Activated CD4-positive, alpha-beta T cell treated with anti-CD3 and anti-CD28 coated beads, Interleukin-2, amount 50 U/mL, for 48 hours (primary cell): ENCODE data around the gene S100A12.
"Not testable (repeated sequence)": the region's sequence is repeated elsewhere in the genome, so short reads cannot be mapped to it uniquely, and the experiment has no call there.

Source experiments
- DNase-seq, 2 experiments: peaks; one replicate each; pipeline ENCODE4 v3.0.0-alpha.2; 2020

S100A12 gene

DNA sequence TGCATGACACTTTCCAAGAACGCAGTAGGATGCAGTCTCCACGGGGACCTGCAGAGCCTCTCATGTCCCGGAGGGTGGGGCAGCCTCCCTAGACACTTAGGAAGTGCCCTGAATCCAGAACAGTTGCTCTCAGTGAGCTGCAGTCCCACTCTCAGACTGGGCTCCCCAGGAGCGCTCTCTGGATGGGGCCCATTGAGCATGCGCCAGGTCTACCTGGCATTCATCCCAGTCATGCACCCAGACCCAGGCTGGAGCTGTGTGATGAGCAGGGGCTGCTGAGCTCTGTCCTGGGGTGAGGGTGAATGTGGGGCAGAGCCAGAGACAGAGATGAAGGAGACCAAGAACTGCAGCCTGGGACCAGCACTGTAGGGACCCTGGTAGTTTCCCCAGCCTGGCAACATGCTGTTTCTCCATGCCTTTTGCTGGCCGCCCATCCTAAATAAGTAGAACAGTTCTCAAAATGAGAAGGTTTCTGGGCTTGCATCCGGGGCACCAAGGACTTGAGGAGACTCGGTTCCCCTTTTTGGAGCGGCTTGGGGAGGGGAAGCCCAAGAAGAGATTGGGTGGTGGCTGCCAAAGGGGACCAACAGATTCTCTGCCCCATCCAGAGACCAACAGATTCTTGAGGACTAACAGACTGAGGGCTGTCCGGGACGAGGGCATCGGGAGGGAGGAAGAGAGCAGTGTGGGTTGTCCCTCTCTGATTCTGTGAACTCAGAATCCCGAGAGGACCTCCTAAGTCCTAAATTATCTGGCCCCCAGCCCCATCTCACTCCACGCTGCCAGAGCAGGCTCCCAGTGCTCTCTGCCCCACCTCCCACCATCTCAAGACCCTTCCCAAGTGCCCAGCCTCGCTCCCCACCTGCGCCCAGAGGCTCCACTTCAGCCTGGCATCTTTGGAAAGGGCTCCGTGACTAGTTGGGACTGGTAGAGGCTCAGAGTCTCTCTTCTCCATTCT is 25.8 kb downstream of the S100A12 start:
- no peak for DNase-seq

DNA sequence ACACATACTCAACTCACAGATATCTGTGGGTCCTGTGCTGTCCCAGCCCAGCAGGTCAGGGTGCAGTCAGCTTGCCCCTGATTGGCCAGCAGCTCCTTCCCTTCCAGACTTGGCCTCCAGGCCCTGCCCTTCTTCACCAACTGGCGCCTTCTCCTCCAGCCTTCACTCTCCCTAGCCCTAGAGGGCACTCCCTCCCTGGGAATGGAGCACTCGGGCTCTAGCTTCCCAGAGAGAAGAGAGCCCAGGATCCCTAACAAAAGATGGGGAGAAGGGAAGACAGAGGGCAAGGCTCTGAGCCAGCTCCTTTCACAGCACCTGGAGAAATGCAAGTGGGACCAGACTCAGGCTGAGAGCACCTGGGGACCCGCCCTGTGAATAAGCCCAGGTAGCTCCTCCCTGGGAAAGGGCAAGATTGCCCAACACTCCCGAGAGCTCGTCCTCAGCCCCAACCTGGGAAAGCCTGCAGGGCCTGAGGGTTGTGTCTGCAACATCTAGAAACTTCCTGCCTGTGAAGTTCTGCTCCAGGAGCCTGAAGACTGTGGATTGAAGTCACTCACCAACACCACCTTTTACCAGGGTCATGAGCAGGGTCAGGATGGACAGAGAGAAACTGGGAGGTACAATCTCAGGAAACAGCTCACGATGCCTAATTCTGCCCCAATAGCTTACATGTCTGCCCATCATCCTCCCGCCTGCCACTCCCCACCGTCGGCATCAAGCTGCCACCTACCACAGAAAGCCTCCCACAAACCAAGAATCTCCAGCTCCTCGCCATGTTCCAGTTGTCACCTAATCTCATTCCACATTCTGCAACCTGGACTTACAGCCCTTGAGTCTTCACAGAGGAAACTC is 26.7 kb downstream of the S100A12 start, which contains the start of gene PGLYRP4:
PGLYRP4 (minus strand) TSS at position 331 of the 852 bp plus-strand sequence. CDS start 909 bp downstream, outside the sequence.
- DNase-seq, result no peak

DNA sequence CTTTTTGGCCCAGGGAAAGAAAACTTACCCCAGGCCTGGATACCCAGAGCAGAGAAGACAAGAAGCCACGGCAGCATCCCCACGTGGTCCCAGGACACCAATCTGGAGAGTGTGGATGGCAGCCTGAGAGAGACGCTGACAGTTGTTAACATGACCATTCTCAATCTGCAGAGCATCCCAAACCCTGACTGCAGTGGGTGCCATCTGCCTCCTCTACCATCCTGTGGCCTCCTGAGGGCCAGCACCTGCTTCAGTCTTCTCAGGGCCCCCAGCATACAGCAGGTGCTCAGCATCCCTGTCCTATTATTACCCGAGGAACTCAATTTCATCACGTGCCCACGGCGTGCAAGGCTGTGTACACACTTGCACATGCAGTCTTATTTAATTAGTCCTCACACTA is 27.6 kb downstream of the S100A12 start:
- DNase-seq, result no peak

- not testable (repeated sequence) for DNase-seq
Measured at GRCh38 chr1:153347049-153347448, 28.4 kb downstream of the S100A12 start.

- DNase-seq, result no peak
Measured at GRCh38 chr1:153346077-153346723, 29.2 kb downstream of the S100A12 start.

GRCh38 chr1:153345187-153346076 is 30.0 kb downstream of the S100A12 start:
- DNase-seq, result no peak

DNA sequence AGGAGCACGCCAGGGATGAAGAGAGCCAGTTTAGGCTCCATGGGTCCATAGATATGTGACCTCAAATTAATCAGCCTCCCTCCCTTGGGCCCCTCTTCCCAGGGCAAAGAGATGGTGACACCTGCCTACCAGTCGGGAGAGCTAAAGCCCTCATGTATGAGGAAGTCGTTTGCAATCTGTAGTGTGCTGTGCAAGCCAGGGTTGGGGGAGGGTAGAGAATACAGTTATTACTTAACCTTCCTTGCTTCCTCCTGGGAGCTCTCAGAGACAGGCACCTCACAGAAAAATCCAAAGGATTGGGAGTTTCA is 30.7 kb downstream of the S100A12 start:
- no peak for DNase-seq

DNA sequence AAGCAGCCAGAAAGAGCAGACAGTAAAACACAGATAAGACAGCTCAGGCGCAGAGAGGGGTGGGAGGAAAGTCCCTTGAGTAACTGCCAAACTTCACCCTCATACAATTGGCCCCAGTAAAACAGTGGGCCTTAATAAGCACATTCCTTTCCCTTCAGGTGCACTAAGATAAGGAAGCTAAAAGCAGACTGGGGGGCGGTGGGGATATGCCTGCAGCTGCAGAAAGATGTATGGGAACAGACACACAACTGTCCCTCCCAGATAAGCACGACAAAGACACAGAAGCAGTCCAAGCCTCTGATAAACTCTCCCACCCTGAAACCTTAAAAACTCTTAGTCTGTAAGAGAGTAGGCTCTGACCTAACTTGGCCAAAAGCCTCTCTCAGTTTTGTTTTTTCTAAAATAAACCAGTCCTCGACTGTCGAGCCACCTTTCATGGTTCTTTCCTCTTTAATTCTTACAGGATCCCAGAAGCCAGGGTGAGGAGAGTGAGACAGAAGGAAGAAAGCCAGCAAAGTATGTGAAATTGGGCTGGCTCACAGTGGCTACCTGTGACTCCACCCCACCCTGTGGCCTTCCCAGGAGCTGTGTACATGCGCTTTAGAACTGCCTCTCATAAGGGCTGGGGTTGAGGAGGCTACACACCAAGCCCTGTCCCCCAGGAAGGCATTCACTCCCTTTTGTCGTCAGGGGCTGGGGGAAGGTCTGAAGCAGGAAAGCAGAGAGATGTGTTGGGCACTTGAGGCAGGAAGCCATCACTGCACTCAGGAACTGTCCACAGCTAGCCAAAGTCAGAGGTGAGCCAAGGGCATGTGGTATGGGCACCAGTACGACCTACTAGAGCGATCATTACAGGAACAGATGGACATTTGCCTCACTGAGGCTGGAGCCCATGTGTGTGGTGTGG is 31.4 kb downstream of the S100A12 start:
- DNase-seq, result no peak

DNA sequence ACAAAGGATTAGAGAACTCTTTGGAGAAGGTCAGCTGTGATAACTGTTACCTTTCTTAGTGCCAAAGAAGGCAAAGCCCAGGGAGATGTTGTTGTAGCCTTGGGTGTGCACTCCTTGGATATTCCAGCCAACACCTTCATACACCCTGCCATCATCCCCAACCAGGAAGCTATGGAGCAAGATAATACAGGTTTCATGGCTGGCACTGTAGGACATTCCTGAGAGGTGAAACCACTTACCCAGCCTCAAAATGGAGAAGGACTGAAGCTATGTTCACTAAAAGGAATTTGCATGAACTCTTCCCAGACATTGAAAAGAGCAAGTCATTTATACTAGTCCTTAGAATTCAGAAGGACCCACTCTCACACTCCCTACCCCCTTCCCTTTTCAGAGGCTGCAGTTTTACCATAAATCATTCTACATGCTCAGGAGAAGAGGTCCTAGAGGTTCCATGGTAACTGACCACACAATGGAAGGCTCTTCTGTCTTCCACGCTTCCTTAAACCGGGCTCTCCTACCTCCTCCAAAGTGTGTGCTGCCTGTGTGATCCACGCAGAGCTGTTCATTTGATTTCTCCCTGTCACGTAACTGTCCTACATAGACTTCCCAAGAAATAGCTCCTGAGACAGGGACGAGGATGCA is 32.3 kb downstream of the S100A12 start:
- DNase-seq, result no peak

DNA sequence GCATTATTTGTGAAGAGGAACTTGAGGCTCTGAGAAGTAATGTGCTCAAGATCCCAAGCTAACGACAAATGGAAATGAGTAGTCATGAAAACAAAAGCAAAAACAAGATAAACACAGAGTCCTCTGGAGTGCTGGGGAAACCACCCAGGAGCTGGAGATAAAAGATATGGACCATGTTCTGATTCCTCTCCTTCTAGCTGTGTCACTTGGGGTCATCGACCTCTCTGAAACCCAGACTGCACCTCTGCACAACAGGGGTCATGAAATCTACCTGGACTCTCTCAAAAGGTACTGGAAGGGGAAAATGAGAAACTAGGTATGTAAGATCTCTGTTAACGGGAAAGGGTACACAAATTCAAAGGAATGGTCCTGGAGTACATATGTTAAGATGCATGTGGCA is 33.2 kb downstream of the S100A12 start:
- DNase-seq, result no peak

DNA sequence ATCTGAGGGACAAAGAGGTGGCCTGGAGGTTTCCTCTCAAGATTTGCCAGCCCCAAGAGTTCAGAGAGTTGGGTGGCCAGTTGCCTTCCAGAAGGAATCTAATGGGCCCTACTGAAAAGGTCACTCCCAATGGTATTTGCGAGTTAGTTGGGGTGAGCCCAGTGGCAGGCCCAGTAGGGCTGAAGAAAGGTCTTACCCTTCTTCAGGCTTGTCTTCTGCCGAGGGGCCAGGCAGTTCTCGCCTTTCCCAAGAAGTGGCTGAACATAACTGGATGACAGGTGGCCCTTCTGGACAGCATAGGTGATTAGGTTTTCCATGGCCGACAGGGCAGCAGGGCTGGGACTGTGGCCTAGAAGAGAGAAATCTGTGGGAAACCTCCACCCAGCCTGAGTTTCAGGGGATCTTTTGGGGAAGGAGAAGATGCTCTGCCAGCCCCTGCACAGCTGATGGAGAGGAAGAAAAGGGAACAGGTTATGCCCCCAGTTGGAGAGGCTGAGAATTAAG is 33.9 kb downstream of the S100A12 start:
- no peak for DNase-seq

- DNase-seq, result no peak
Measured at GRCh38 chr1:153340356-153340755, 35.1 kb downstream of the S100A12 start.

GRCh38 chr1:153339802-153340201 is 35.6 kb downstream of the S100A12 start:
- no peak for DNase-seq

DNA sequence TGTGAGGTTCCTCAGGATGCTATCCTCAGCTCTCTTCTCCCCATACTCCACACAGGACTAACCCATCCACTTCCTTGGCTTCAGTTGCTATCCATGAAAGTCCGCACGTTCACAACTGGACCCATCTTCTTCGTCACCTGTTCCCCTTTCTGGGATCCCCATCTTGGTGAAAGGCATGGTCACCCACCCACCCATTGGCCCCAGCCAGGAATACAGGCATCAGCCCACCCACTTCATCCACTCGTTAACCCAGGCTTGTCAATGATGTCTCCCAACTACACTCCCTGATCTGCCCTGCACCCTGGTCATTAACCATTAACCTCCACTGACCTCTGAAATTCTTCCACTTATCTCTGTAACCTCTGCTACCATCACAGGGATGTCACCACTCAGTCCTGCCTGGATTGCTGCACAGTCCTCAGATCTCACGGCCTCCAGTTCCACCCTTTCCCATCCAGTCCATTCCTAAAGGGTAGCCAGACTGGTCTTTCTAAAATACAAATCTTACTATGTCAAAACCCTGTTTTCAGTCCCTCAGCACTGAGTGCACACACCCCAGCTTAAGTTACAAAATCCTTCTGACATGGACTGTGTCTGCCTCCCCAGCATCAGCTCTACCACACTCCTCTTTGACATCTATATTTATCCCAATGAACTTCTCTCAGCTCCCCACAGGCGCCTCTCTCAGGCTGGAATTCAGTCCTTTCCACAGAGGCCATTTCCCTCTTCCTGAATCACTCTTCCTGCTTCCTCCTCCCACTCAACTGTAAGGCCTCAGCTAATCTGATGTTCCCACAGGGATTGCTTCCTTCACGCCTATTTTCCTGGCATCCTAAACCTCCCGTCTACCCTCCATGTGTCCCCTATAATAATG is 37.2 kb downstream of the S100A12 start:
- no peak for DNase-seq

DNA sequence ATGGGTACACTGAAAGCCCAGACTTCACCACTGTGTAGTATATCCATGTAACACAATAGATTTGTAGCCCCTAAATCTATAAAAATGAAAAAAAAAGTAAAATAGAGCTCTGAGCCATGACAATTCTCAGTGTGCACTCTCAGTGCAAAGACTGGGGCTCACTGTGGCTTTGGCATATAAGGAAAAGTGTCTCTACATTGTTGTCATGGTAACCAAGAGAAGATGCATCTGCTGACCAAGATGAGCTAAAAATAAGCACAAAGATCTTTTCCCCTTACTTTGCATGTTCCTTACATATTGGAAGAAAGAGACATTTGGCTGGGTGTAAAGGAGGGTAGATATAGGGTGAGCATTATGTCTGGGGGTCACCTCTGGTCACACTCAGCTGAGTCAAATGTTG is 38.8 kb downstream of the S100A12 start:
- DNase-seq, result no peak

DNA sequence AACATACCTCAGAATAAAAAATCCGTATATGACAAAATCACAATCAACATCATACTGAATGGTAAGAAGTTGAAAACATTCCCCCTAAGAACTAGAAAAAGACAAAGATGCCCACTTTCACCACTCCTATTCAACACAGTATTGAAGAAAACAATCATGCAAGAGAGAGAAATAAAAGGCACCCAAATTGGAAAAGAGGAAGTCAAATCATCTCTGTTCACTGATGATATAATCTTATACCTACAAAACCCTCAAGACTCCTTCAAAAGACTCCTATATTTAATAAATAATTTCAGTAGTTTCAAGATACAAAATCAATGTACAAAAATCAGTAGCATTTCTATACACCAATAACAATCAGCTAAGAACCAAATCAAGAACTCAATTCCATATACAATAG is 41.5 kb downstream of the S100A12 start:
- no peak for DNase-seq

- DNase-seq, result no peak
Measured at GRCh38 chr1:153324912-153325311, 50.5 kb downstream of the S100A12 start.
